GM19438 (cell line): ENCODE results near the gene CHKB.

Experiments used
- ATAC-seq: cut with Tn5 transposase; IDR thresholded peaks from one replicate; pipeline ENCODE4 v1.9.1; 2021; ENCODE audit warnings: low read depth; ENCODE audit not compliant: unreplicated experiment

Gene CHKB

DNA sequence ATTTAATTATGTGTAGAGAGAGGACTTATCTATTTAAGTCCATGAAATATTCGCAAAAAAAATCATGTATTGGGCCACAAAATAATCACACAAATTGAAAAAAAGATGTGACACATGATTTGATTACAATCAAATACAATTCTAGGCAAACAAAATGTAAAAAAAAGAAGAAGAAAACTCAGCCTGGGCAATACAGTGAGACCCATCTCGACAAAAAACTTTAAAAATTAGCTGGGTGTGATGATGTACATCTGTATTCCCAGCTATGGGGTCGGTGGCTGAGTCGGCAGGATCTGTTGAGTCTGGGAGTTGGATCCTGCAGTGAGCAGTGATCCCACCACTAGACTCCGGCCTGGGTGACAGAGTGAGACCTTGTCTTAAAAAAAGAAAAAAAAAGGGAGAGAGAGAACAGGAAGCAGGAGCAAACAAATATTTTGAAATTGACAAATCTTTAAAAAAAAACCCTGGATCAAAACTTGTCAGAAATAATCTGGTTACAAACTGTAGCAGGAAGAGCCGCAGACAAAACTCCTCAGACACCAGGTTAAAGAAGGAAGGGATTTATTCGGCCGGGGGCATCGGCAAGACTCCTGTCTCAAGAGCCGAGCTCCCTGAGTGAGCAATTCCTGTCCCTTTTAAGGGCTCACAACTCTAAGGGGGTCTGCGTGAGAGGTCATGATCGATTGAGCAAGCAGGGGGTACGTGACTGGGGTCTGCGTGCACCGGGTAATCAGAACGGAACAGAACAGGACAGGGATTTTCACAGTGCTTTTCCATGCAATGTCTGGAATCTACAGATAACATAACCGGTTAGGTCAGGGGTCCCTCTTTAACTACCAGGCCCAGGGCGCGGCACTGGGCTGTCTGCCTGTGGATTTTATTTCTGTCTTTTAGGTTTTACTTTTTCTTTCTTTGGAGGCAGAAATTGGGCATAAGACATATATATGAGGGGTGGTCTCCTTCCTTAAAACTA, 49.5 kb downstream of the CHKB start:
- no peak for ATAC-seq

DNA sequence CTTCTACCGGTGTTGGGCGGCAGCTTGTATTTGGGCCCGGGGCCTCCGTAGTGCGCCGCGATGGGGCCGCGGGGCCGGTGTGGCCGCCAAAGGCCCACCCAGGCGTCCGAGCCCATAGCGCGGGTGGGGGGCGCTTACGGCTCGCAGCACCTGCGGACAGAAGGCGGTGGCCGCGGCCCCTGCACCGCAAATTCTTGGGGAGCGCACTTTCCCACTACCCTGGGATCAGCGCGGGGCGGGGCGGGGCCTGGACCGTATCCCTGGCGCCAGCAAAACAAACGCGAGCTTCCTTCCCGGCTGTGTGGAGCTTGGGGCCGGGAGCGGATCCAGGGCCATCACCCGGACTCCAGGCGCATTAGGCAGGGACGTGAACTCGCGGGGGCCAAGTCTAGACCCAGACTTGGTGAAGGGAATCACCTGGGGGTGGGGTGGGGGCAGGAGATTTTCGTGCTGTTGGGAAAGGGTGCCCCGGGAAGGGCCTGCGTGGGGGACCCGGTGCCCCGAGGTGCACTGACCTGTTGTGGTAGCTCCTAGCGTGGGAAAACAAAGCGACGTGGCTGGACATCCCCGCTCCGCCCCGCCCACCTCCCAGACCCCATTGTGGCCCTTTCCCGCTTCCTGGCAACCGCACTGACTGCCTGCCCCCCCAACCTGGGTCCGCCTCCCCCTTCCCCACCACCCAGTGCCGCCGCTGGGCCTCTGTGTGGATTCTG, 50.5 kb downstream of the CHKB start:
- ATAC-seq = no peak

DNA sequence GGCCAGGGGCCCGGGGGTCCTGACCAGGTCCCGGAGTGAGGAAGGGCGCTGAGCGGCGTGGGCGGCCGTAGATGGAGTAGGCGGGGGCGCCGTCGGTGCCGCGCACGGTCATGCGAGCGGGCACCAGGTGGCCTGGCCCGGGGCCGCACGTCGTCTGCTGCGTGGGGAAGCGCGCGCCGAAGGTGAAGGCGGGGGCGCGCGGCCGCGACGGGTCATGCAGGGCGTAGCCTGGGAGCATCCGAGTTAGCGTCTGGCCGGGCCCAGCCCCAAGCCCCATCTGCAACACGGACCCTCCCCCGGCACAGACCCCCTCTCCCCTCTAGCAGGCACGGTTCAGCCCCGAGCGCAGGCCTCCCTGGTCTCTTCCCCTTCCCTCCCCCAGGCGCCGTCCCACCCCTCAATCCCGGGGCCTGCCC, 51.1 kb downstream of the CHKB start:
- no peak for ATAC-seq

DNA sequence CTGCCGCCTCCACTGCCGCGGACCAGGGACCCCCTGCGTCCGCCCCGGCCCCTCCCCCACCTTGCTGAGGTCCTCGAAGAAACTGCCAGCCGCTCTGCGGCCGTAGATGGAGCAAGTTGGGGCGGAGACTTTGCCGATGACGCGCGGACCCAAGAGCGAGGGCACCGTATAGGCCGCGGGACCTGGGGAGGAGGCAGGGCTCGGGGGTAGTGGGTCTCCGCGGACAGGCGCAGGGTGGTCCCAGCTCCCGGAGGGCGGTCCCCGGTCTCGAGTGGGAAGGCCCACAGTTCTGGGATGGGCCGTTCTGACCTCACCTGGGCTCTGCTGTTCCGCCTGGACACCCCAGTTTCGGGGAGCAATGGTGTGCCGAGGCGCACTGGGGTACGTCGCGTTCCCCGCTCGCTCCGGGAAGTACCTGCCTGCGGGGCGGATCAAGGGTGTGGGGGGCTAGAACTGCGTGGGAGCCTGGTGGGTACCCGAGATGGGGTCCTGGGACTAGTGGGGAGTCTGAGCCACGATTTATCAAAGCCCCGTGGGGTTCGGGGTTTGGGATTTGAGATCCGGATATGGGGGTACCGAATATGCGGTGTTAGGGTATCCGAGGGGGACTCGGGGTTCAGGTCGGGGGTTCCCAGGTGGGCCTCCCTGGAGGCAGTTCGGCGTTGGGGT, 51.6 kb downstream of the CHKB start:
- no peak for ATAC-seq

DNA sequence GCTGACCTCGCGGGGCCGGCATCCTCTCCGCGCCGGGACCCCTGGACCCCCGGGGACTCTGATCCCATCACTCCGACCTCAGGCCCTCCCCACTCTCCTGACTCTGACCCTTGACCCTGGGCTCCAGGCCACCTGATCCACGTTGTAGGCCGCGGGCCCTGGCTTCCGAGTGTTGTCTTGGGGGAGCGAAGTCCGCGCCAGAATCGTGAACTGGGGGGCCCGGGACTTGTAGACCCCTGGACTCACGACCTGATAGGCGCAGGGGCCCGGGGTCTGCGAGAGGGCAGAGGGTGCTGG, 52.1 kb downstream of the CHKB start:
- ATAC-seq = no peak

DNA sequence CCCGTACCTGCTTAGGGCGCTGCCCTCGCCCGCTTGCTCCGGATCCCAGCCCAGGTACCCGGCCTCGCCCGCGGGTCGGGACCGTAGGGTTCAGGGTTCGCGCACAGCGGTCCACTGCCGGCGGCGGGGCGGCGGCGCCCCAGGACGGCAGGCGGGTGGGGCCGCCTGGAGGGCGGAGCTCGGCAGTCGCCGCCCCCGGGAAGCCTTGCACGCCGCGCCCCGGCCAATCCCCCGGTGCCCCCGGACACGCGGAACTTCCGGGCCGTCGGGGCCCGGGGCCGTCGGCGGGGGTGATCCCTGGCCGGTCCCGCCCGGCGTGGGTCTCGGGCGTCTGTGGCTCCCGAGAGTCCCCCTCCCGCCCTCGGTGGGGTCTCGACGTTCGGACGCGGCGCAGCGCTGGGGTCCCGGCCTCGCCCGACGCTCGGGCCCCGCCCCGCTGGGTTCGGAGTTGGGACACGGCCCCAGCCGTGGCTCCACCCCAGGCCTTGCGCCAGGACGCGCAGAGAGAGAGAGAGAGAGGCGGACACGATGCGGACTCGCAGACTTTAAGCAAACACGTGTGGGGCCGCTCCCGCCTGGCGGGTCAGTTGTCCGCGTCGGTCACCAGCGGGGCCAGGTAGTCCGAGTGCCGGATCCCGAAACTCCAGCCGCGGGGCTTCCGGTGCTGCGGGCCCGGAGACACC, 52.6 kb downstream of the CHKB start, which contains the start of gene TYMP:
Gene TYMP (minus strand): TSS at position 116 of the 683 bp plus-strand sequence. CDS start 303 bp downstream, outside the sequence.
- no peak for ATAC-seq

DNA sequence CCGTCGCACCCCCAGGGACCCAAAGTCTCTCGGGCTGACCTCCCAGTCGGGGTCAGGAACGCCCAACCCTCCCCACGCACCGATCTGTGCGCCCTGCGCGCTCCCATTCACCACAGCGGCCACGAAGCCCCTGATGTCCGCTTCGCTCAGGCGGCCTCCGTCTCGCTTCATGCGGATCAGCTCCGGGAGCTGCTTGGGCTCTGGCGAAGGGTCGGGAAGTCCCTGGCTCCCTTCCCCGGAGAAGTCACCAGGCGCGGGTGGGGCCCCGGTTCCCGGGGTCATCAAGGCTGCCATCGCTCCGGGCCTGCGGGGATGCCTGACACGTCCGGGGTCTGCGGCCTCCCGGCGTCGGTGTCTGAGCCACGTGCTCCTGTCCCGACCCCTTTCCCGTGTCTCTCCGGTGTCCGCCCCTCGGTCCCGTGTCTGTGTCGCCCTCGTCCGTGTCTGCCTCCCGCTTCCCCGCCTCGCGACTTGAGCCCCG, 53.2 kb downstream of the CHKB start:
- no peak for ATAC-seq
